ENCODE data around the gene IL10RA.
"Not testable (repeated sequence)": the region's sequence is repeated elsewhere in the genome, so short reads cannot be mapped to it uniquely, and the experiment has no call there.

IL10RA gene

GRCh38 chr11:117985953-117986887, at the start of gene IL10RA:
Gene IL10RA (plus strand): TSS chr11:117986394. CDS start chr11:117986468, 74 bp downstream.
- DNase-seq (ENCODE audit: low read depth in 2 of 2): peak; percentile 63 to 75

- DNase-seq (ENCODE audit: low read depth in 2 of 2): no peak
Observed at GRCh38 chr11:117936973-117937372, 49.2 kb upstream of the IL10RA start.

DNA sequence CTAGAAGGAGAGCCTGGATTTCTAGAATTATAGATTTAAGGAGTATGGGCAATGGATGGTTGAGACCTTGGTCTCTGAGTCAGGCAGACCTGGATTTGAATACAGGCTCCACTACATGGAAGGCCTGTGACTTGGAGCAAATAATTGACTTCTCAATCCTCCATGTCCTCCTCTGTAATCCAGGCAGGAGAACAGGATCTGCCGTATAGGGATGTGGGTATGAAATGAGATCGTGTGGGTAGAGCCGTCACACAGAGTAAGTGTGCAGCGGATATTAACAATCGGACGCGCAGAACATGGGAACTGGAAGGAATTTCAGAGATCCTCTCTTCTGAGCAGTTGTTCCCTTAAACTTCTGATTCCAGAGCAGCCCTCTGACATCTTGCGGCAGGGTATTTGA, 45.5 kb upstream of the IL10RA start:
- no peak for DNase-seq (ENCODE audit: low read depth in 2 of 2)

DNA sequence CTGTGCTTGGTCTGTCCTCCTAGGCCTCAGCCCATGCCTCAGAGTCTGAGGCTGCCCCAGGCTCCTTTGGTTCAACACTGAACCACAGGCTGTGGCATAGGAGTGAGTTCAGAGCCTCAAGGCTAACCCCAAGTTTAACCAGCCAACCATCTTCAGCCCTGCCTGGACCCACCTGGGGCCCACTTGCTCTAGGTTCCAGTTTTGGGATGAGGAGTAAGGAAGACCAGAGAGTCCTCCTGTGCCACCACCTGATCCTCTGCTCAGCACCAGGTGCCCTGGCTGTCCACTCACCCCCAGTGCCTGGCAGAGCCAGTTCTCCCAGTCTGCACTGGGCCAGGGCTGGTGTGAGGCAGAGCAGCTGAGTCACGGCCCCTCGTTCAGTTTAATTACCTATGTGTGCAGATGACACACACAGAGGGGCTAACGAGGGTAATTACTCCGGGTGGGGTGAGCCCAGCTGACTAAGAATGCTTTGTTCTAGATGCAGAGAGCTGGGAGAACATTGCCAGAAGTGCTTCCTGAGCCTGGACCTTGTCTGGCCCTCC, 45.0 kb upstream of the IL10RA start:
- no peak for DNase-seq (ENCODE audit: low read depth in 2 of 2)

- DNase-seq (ENCODE audit: low read depth in 2 of 2): no peak
Observed at GRCh38 chr11:117941976-117942654, 44.1 kb upstream of the IL10RA start.

GRCh38 chr11:117944554-117944953, 41.6 kb upstream of the IL10RA start:
- DNase-seq (ENCODE audit: low read depth in 2 of 2): no peak

DNA sequence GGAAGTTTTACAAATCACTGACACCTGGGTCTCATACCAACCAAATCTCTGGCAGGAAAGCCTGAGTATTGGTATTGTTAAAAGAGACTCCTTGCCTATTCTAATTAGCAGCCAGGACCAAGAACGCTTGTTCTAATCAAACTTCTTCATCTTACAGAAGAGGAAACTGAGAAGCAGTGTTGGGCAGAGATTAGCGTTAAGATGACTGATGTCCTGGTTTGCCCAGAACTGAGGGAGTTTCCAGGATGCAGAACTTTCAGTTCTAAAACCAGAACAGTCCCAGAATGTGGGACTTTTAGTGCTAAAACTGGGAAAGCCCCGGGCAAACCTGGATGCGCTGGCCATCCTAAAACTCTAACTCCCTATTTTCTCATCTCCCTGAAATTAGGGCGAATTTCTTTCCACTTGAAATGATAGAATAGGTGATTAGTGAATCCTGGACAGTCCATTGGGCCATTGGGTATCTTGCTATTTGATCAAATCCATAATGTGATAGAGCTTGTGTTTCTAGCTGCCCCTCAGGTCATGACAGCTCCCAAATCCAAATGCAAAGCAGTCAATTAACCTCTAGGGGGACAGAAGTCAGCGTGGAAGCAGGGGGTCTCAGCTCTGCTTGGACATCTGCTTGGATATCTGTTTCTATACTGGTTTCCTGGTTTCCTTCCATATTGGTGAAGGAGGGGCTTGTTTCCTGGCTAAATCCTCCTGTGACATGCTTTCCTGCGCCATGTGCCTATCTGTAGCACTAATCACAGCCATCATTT, 41.0 kb upstream of the IL10RA start:
- DNase-seq (ENCODE audit: low read depth in 2 of 2): no peak

DNA sequence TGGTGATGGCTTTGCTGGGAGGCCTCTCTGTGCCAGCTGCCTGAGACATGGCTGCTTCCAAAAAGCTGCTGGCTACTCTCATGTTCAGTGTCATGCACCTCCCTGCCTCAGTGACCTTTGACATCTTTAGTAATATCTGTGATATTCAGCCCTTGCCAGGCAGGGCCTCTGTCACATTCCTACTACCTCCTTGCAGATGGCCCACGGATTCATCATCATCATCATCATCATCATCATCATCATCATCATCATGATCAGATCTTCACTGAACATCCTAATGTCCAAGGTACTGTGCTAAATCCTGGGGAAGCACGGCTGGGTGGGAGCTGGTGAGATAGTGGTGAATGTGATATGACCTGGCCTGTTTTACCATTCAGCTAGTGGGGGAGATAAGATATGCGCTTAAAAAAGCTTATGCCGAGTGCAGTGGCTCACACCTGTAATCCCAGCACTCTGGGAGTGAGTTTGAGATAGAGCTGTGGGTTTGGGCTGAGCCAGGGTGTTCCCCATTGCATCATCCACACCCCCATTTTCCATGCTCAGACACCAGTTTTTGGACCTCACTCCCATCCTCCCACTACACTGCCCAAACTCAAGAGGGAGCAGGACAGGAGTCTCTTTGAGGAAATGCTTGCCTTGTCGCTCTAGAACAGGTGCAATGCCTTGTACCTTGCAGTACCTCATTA, 39.9 kb upstream of the IL10RA start:
- no peak for DNase-seq (ENCODE audit: low read depth in 2 of 2)

DNA sequence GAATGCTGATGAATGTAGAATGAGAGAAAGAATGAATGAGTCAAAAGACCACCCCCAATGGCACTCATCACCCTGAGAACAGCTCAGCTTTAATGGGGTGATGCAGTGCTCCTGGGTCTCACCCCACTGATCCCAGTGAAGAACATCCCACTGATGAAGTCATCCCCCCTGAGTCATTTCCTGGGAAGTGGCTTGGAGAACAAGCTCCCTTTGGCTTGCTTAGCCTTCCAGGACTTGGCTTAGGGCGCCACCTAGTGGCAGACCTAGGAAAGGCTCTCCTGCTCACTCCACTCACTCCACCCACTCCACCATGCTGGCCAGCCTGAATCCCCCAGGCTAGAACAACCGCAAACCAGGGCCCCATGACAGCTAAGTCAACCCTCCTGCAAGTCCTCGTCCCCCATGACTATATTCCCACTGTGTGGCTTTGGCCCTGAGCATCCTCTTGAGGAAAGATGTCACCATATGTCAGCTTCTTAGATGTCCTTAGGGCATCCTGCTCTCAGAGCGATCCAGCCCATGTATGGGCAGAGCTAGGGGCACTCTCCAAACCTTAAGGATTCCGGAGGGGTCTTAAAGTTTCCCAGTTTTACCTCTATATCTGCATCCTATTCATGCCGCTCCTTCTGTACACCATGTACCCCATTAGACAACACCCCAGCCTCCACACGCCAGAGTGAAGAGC, 39.2 kb upstream of the IL10RA start:
- DNase-seq (ENCODE audit: low read depth in 2 of 2): peak; percentile 77 to 86

DNA sequence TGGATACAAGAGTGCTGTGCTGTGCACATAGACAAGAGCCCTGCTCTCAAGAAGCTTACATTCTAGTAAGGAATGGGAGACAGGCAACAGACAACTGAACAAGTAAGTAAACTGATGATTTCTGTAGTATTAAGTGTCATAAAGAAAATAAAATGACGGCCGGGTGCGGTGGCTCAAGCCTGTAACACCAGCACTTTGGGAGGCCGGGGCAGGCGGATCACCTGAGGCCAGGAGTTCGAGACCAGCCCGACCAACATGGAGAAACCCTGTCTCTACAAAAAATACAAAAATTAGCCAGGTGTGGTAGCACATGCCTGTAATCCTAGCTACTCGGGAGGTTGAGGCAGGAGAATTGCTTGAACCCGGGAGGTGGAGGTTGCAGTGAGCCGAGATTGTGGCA, 38.4 kb upstream of the IL10RA start:
- DNase-seq (ENCODE audit: low read depth in 2 of 2): not testable (repeated sequence)

GRCh38 chr11:117948466-117948865, 37.7 kb upstream of the IL10RA start:
- not testable (repeated sequence) for DNase-seq (ENCODE audit: low read depth in 2 of 2)

GRCh38 chr11:117949062-117949461, 37.1 kb upstream of the IL10RA start:
- no peak for DNase-seq (ENCODE audit: low read depth in 2 of 2)

- no peak for DNase-seq (ENCODE audit: low read depth in 2 of 2)
Observed at GRCh38 chr11:117950301-117950700, 35.9 kb upstream of the IL10RA start.

- DNase-seq (ENCODE audit: low read depth in 2 of 2): no peak
Observed at GRCh38 chr11:117950993-117951961, 34.9 kb upstream of the IL10RA start.

- DNase-seq (ENCODE audit: low read depth in 2 of 2): no peak
Observed at GRCh38 chr11:117953024-117953671, 33.0 kb upstream of the IL10RA start.

GRCh38 chr11:117958949-117959348, 27.2 kb upstream of the IL10RA start:
- DNase-seq (ENCODE audit: low read depth in 2 of 2): no peak

DNA sequence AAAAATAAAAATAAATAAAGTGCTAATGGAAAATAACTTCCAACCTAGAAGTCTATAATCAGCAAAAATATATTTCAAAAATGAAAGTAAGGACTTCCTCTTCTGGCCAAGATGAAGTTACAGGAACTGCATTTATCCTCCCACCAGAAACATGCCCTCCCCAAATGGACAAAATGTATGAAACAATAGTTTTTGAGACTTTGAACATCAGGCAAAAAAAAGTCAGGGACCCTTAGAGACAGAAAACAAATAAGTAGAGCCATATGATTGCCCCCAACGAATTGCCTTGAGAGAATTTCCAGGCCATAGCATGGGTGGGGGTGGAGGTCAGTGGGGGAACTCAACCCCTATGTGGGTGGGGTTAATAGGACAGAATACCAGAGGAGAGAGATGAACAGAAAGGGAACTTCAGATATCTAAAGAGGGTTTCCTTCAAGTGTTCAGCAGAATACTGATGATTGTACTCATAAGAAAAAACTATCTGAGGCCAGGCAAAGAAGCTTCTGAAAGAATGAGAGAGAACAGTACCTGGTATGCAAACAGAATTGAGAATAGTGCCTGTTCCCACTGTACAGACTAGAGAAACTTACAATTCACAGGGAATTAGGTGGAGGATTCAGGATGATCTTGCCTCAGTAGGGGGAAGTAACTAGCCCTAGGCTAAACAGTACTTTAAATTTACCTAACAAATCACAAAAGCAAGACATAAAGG, 26.6 kb upstream of the IL10RA start:
- no peak for DNase-seq (ENCODE audit: low read depth in 2 of 2)

- no peak for DNase-seq (ENCODE audit: low read depth in 2 of 2)
Observed at GRCh38 chr11:117960406-117960805, 25.8 kb upstream of the IL10RA start.
